Testis (tissue), 3 donors: ENCODE results near the gene TTC28. TPM values are rescaled to one million over a fixed set of nuclear protein-coding genes. Genes with fewer than 3 reads are reported as not detected.

Experiments used
- DNase-seq: peaks from one replicate; pipeline ENCODE4 v3.0.0-alpha.2; 2019
- H3K27ac ChIP-seq, 2 donors: fragments of 200-600 bp; sonication (generic); one replicate each; pipeline ENCODE4 v1.5.1; 2019
- H3K27me3 ChIP-seq: fragments of 200-600 bp; sonication (generic); one replicate; pipeline ENCODE4 v1.5.1; 2019
- H3K36me3 ChIP-seq: fragments of 200-600 bp; sonication (generic); one replicate; pipeline ENCODE4 v1.5.1; 2017; ENCODE audit warnings: low read depth; ENCODE audit errors: missing control alignments
- H3K4me1 ChIP-seq: fragments of 200-600 bp; sonication (generic); one replicate; pipeline ENCODE4 v1.5.1; 2019
- H3K4me3 ChIP-seq, 2 donors: fragments of 200-600 bp; sonication (generic); one replicate each; pipeline ENCODE4 v1.5.1; 2017 to 2019
- H3K9me3 ChIP-seq: fragments of 200-600 bp; sonication (generic); one replicate; pipeline ENCODE4 v1.5.1; 2017
- CTCF ChIP-seq, 3 experiments: fragments of 450-650 bp in 2 of 3; fragments of 200-600 bp in 1 of 3; sonication (generic) in 1 of 3; IDR thresholded peaks; one replicate each; pipeline ENCODE4 v1.5.1; 2016 to 2019; ENCODE audit warnings: antibody characterized with exemption in 3 of 3, mild to moderate bottlenecking in 2 of 3, moderate library complexity in 1 of 3
- POLR2A ChIP-seq: fragments of 450-650 bp; IDR thresholded peaks from one replicate; pipeline ENCODE4 v1.6.1; 2017; ENCODE audit warnings: antibody characterized with exemption, mild to moderate bottlenecking, moderate library complexity
- WGBS, 2 donors: methylation state at CpG; one replicate each; pipeline ENCODE4 v1.1.5; 2018; 5-methylcytosine and 5-hydroxymethylcytosine counted together
- intact Hi-C: fragments of 100-400 bp; cut with DNase I; formaldehyde crosslinking; loops from one replicate; pipeline ENCODE4 v1.15.1; 2023; ENCODE audit warnings: low total_unique reads
- polyA plus RNA-seq: library from polyadenylated mRNA; stranded (reverse); fragments of 350-450 nt; fragmentation: Illumina TruSeq; extraction: RNeasy Lipid Tissue Mini Kit (QIAGEN cat#74804); gene quantifications from one replicate; pipeline ENCODE4 v1.2.3, GENCODE V29; 2014; ENCODE audit warnings: low read depth, low replicate concordance; ENCODE audit not compliant: insufficient read depth
- total RNA-seq, 2 donors: library from RNA; depleted of rRNA; stranded (reverse); fragments of >200 nt; gene quantifications; one replicate each; pipeline ENCODE4 v1.2.3, GENCODE V29; 2016

TTC28 gene
- total and polyA plus RNA-seq, 3 donors from 2014 or later, result 29.4 to 121 (median 75.5) TPM

GRCh38 chr22:28129319-28129962 lies 550.2 kb downstream of the TTC28 start:
- DNase-seq, result no peak
- no peak for TF ChIP-seq CTCF (IDR thresholded peaks at IDR 0.05)
- TF ChIP-seq POLR2A, result no peak
- 92 to 93% methylated on average over 7 of the region's 7 CpGs for WGBS, 2 donors

GRCh38 chr22:28128827-28129226 lies 550.8 kb downstream of the TTC28 start:
- H3K27me3 ChIP-seq, result no peaks in the 10 kb centered on the region
- no peak for DNase-seq
- no peaks in the 10 kb centered on the region for H3K4me1 ChIP-seq
- intact Hi-C loops, result no loop called here
- H3K9me3 ChIP-seq, result no peaks in the 10 kb centered on the region
- WGBS, 2 donors, result 88 to 95% methylated on average over 4 of the region's 4 CpGs
- no peak overlapping the region for H3K27ac ChIP-seq
- no peak for TF ChIP-seq POLR2A
- no peak for TF ChIP-seq CTCF (IDR thresholded peaks at IDR 0.05)
- no peak overlapping the region for H3K4me3 ChIP-seq
- H3K36me3 ChIP-seq, result no peaks in the 10 kb centered on the region

More at GRCh38 chr22:28129319-28129962, 550.2 kb downstream of the TTC28 start:
- Histone ChIP-seq H3K4me3 (no peak overlapping the region), H3K4me1 (no peaks in the 10 kb centered on the region), H3K9me3 (no peaks in the 10 kb centered on the region), H3K27me3 (no peaks in the 10 kb centered on the region), H3K36me3 (no peaks in the 10 kb centered on the region), H3K27ac (no peak overlapping the region)
- intact Hi-C loops, result no loop called here

- TF ChIP-seq CTCF (IDR thresholded peaks at IDR 0.05), result no peak
- no peak for TF ChIP-seq POLR2A
- intact Hi-C loops, result no loop called here
Observed at GRCh38 chr22:28125799-28126198, 553.8 kb downstream of the TTC28 start.

GRCh38 chr22:28123989-28124766 lies 555.5 kb downstream of the TTC28 start:
- H3K27ac ChIP-seq, result no peak overlapping the region
- no peaks in the 10 kb centered on the region for H3K4me1 ChIP-seq
- intact Hi-C loops, result no loop called here
- 97 to 100% methylated on average over 1 of the region's 1 CpG for WGBS, 2 donors
- H3K4me3 ChIP-seq, result no peak overlapping the region
- no peaks in the 10 kb centered on the region for H3K27me3 ChIP-seq
- no peak for DNase-seq
- TF ChIP-seq CTCF (IDR thresholded peaks at IDR 0.05) (no peak), POLR2A (no peak)
- no peaks in the 10 kb centered on the region for H3K36me3 ChIP-seq
- no peaks in the 10 kb centered on the region for H3K9me3 ChIP-seq

More at GRCh38 chr22:28125799-28126198, 553.8 kb downstream of the TTC28 start:
- no peak overlapping the region for H3K4me3 ChIP-seq
- WGBS, 2 donors, result 84 to 96% methylated on average over 2 of the region's 2 CpGs
- no peaks in the 10 kb centered on the region for H3K27me3 ChIP-seq
- no peak for DNase-seq
- no peaks in the 10 kb centered on the region for H3K36me3 ChIP-seq
- no peaks in the 10 kb centered on the region for H3K4me1 ChIP-seq
- H3K9me3 ChIP-seq, result no peaks in the 10 kb centered on the region
- no peak overlapping the region for H3K27ac ChIP-seq
